NCI-H345 (cell line): ENCODE data around the gene CLRN3.

Experiments
- DNase-seq: peaks from one replicate; lab custom pipeline; 2025; lab: John Stamatoyannopoulos, UW

CLRN3 gene

DNA sequence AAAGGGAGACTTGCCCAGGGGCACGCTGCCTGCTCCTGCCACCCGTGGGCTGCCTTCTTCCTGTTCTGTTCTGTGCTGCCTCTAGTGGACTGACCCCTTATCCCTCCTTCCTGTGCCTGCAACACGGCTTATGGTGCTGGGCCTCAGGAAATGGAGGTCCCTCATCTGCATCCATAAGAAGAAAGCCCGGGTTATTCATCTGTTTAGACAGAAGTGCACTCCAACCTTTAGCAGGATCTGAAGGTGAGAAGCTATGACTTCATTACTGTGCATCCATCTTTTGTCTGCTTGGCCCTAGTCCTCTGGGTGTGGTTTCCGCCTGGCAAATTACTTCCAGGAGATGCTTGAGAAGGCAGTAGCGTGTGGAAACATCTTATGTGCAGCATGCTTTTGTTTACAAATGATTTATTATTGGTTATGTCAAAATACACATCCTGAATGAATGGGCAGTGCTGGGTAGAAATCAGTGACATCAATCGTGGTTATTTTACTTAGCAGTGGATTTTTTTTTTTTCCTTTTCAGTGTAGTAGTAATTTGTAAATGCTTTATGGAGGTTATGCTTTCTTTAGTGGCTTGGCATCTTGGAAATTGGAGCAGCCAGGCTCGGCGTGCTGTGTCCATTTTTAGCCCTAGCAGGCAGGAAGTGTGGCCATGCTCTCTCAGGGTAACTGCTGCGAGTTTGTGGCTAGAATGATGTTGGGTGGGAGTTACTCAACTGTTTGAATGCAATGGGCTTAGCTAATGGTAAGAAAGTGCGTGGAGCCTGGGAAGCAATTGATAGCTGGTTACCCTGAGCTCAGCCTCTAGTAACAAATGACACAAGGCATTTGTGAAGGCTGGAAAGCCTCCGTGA, 26.9 kb upstream of the CLRN3 start:
- DNase-seq, result no peak

DNA sequence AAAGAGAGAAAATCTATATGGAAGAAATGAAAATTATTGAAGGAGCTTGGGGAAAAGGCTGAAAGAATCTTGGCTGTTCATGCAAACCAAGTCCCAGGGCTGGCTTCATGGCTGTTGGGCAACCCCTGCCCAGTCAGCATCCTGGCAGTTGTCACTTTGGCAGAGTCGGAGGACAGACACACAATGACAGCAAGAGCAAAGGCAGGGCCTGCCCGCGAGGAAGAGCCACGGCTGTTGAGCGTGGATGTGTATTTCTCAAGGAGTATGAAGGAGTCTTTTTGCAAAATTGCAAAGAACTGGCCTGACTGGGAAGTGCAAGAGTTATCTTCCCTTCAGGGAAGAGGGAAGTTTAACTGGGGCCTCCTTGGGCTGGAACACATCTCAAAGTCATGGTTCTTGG, 25.8 kb upstream of the CLRN3 start:
- DNase-seq, result no peak

DNA sequence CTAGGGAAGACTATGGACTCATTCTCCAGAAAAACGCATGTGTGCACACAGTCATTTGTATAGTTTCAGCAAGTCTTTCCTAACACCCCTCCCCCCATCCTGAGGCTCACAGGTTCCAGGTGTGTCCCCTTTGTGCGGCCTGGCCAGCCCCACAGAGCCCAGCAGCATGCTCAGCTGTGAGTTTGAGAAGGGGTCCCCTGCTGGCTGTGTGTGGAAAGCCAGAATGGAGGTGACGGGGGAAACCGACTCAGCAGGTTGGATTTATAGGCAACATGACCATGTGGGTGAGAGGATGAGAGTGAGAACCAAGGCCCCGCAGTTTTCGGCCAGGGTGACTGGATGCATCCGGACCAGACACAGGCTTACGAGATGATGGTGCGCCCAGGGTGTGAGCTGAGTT, 24.1 kb upstream of the CLRN3 start:
- no peak for DNase-seq

DNA sequence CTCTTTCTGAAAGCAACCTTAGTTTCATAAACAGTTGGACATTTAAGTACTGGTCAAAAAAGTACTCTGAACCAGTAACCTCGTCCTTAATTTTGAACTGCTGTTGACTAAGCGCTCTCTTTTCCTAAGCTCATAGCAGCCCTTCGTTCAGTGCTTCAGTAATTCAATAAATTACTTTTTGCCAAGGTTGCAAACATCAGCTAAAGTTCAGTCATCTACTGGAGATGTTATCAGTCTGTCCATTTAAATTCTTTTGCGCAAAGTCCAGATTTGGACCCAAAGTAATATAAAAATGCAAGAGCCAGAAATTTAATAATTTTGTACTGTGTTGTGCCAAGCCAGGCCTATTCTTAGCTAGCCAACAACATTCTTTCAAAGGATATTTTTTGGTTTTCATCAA, 22.6 kb upstream of the CLRN3 start:
- no peak for DNase-seq

DNA sequence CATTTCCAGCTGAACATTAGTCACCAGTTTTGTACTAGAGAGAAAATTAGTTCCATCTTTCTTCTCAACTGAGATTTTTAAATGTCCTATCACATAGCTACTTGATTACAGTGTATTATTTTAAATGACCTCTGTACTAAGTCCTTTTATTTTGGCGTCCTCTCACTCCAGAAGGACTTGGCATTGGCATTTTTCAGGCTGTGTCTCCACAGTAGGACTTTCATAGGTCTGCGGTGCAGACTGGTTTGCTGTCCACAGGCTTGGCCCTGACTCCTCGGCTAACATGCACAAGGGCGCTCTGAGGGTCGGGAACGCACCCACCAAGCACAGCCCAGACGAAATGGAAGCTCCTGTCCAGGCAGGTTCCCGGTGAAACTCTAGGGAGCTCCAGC, 20.6 kb upstream of the CLRN3 start:
- no peak for DNase-seq

DNA sequence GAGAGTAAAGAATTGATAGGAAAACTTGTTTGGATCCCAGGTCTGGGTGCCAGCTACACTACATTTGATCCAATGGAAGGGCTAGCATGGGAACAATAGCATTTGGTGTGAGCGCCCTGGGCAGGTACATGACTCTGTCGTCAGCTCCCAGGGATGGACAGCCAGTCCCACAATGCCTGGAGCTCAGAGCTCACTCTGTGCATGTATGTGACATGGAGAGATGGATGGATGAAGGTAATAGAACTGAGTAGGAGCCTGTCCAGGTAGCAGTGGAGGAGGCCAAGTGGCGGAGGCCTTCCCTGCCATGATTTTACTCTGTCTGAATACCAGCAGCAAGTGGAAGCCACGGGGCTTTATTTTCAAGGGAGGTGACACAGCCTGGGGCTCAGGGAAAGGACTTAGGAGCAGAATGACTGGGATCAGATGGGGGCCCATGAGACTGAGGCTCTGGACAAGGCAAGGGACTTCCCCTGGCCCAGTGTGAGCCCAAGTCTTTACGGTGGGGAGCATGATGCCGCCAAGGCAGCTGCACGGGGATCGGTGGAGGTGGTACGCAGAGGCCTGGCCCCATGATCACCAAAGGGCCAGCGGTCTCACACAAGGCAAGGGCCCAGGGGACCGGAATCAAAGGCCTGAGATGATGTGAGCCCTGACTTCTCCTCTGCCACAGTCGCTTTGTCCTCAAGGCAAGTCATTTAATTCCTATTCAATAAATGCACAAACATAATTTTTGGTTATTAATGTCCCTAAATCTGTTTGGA, 20.0 kb upstream of the CLRN3 start:
- no peak for DNase-seq

DNA sequence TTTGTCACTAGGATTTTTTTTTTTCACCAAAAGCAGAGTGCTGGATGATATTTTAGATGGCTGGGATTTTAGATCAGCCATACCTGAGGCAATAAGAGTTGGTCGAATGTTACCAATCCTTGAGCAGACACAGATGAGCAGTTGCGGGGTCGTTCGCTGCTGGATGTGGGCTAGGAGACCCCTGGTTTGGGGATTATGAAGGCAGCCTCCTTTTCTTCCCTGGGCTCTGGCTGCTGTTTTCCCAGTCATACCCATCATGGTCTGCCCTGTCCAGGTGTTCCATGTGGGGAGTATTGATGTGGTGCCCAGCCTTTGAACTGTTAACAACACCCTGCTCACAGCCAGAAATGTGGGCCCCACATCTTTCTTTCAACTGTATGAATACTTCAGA, 19.1 kb upstream of the CLRN3 start:
- no peak for DNase-seq

DNA sequence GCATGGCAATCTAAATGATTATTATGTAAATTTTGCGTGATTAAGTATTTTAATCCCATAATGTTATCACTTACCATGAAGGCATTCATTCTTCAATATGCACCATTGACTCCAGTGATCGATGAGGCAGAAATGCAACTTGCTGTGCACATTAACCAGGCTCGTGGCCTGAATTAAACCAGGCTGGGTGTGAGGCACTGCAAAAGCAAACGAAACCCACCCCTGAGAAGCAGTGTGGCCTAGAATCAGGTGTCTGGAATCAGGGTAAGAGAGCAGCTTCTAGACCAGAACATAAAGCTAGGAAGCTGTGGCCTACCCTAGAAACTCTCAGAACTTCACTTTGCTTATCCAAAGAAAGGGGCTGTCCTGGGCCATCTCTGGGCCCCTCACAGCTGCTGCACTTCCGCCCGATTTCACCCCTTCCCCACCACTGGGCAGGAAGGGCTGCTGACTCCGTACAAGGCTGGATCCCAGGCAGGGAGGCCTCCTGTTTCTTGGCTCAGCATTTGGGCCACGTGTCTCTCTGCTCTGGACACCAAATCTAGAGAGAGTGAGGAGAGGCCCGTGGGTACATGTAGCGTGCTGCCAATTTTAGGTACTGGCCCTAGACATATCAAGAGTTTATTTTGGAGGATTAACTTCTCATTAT, 18.6 kb upstream of the CLRN3 start:
- DNase-seq, result no peak

DNA sequence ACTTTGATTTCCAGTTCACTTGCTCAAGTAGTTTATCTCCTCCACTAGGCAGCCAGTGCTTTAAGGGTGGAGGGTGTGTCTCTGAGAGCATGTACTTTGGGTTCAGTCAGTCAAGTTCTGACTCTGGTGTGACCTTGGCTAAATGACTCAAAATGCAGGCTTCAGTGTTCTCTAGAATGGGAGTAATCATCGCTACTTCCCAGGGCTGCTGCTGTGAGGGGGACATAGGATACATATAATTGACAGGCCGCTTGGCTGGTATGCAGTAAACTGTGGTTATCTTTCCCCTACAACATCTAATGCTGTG, 17.7 kb upstream of the CLRN3 start:
- DNase-seq, result no peak

DNA sequence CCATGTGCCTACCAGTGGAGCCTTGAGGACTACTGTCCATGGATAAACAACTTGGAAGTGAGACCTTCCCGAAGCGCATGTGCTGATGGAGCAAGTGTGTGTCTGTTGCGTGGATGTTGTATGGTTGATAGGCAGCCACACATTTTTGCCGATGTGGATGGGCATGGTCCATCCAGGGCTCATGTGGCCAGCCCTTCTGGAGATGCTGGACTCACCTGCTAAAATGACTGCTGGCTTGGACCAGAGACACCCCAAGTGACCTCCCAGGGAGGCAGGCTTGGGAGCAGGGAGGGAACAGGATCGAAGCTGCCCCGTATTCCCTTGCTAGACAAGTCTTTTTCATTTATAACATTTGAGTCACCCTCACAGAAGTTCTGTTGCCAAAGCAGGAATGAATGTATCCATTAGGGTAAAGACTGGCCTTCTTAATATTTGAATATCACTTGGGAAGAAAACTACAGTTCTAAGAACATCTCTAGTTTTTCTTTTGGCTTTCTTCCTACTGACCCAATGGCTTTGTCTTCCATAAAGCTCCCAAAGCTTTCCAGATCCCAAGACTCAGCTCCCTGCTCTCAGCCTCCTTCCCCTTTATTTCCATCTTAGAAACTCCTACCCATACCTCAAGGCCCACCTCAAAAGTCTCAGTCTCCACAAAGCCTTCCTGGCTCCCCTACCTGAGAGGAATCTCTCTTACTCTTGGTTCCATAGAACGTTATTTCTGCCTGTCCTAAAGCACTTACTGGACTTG, 17.1 kb upstream of the CLRN3 start:
- no peak for DNase-seq

DNA sequence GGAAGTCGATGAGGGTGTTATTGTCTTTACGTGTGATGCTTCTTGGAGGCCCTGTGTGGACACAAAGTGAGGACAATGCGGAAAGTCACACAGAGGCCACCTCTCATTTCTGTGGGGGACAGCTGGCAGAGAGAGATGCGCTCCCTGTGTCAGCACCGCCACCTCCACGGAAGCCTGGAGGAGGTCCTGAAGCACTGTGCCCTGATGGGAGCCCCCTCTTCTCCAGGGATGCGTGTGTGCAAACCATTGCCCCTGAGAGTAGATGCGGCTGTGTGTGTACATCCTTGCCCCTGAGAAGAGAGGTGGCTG, 16.2 kb upstream of the CLRN3 start:
- no peak for DNase-seq

DNA sequence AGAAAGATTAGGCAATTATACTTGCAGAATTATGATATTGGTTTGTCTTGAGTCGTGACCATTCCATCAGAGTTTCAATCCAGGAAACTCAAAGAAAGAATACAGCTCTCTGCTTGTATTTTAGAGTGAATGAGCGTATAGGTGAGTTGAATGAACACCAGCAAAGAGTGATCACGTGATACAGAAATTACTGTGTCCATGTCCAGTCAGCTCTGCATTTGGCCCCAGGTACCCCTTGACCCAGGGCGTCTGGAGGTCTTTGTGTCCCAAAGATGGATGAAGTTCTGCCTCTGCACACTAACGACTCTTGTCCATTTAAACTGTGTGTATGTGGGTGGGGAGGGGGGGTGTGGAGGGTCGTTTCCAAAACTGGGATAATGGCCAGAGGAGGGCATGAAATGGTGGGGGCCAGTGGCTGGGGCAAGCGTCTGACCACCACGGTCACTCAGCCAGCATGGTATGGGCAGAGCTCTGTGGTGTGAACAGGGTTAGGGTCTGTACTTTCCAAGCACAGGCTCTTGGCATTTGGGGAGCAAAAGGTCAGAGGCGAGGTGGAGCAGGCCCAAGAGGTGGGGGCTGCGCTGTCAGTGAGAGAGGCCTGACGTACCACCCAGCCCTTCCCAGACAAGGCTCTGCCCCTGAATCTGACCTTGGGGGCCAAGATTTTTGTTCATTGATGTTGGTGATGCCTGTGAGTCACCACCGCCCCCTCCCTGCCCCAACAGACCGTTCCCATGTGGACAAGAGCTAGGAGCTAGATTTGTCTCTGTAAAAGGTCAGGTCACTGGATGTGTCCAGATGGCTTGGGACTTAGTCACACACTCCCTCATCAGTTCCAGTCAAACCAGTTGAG, 15.6 kb upstream of the CLRN3 start:
- no peak for DNase-seq

DNA sequence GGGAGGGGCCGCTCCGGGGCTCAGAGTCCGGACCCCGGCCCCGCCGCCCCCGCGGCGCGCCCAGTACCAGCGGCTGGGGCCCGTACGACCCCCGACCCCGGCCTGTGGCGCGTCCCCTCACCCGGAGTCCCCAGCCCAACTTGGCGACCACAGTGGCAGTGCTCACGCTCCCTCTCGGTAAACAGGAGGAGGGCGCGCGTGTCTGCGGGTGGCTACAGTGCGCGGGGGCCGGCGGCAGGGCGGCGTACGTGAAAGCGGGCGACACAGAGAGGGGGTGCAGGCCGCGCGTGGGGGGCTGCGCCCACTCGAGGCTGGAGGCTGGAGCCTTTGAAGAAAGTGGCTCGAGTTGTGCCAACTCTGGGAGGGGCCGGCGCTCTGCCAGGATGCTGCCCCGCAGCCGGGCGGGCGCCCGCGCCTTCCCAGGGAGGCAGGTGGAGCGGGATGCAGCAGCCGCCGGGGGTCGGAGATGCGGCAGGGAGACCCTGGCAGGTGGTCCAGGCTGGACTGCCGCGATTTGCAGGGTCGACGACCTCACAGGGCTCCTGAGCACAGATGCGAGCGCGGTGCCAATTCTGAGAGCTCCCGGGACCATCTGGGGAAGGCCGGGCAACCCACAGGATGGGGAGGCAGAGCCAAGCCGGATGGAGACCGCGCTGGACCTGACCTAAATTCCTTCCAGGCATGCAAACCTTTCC, 14.8 kb upstream of the CLRN3 start:
- DNase-seq, result peak; percentile 3

DNA sequence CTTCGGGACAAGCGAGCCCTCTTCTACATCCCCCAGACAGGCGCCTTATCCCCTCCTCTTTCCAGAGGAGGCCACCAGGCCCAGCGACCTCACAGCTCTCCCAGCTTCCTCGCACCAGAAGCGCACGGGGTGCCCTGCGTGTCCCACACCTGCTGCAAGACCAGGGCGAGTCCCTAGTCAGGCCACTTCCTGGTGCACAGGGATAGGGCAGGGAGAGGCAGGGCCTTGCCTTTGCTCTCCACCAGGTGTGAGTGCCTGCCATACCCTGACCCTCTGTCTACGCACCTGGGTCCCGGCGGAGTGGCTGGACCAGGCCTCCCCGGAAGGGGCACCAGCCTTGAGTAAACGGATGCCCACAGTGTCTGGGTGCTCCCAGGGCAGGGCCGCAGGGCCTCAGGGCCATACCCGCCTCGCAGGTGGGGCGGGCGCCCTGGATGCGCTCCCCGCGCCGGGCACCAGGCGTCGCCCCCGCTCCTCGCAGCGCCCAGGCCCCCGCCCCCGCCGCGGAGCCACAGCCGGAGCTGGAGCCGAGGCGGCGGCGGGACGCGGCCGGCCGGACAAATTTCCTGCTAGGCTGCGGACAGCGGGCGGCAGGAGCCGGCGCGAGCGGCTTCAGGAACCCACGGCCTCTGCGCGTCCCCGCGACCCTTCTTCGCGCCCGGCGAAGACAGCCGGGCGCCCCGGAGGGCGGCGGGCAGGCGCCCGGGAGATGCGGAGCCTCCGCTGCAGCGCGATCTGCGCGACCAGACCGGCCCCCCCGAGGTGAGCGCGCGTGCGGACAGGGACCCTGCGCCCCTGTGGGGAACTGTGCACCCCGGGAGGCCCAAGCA, 14.0 kb upstream of the CLRN3 start, which contains the start of gene PTPRE:
PTPRE (plus strand) TSS at position 556 of the 830 bp plus-strand sequence. CDS start 133,779 bp downstream, outside the sequence.
- DNase-seq, result peak; percentile 53

DNA sequence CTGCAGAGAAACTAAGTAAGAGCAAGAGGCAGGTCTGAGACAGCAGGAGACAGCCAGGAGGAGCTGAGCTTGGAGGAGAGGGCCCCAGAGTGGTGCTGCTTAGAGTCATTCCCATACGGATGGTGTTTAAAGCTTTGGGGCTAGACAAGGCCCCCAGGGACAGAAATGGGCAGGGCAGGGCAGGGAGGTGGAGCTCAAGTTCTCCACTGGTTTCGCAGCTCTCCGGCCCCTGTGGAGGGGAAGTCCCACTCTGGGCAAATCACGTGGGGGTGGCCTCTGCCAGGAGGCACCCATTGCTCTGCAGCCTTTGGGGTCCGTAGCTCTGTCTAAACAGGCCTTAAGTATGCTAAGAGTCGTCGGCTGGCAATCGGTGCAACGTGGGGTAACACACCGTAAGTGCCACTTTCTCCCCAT, 13.1 kb upstream of the CLRN3 start:
- no peak for DNase-seq

DNA sequence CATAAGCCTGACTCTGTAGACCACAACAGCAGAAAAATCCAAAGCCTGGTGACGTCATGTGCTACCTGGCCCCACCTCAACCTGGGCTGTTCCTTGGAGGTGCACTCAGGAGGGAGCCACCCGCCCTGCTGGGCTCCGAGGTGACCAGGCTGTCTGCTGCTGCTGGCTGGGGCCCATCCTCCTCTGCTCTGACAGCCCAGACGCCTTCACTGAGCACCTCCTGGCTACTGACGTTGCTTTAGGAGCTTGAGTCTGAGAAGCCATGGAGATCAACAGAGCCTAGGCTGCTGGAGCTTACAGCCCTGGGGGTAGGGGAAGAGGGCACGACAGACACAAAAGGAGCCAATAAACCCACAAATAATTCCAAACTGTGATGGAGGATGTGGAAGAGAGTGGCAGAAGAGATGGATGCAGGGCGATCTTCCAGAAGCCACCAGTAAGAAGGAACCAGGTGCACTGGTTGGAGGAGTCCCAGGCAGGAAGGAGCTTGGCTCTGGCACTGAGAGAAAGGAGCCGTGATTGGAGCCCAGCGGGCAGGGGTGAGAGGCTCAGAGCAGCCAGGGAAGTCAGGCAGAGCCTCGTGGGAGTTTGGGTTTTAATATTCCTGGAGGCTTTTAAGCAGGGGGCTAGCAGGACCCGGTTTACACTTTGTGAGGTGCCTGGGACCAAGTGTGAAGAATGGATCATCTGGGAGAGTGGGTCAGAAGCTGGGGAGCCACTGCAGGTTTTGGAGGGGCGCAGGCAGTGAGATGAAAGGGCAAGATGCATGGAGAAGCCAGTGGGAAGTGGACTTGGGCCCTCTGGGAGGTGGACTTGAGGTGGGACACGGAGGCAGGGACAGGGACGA, 12.5 kb upstream of the CLRN3 start:
- DNase-seq, result no peak

DNA sequence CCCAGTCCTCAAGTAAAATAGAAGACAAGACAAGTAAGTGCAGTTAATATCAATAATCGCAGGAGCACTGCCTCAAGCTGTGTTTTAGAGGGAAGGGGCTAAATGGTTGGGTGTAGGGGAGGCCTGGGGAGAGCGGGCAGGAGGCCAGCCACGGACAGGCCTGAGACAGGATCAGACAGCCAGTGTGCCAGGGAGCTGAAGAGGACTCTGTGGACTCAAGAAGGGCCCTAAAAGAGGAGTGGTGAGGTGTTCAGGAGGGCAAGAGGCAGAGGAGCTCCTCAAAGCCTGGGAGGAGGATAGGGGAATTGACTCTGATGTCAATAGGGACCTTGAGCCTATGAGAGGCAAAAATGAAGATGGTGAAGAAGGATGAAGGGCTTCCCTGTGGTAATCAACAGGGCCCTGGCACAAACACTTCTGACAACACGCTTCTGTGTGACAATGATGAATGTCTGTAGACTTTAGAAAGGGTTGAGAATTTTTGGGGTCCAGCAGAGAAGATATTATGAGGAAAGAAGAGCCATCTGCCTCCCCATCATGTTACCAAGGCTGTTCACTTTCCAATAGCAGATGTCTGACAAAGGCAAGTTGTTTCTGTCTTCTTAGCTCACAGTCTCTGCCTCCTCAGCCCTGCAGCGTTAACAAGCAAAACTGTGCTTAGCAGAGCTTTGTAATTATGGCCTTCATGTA, 11.7 kb upstream of the CLRN3 start:
- DNase-seq, result no peak

DNA sequence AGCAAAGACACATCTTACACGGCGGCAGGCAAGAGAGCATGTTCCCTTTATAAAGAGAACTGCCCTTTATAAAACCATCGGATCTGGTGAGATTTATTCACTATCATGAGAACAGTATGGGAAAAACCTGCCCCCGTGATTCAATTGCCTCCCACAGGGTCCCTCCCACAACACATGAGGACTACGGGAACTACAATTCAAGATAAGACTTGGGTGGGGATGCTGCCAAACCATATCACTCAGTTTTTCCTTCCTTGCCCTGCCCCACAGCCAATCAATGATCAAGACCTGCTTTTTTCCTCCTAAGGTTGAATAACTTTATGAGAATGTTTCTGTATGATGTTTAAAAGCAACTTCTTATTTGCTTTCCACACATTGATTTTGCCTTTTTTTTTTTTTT, 11.0 kb upstream of the CLRN3 start:
- no peak for DNase-seq
